ENCODE measurements around the gene CELSR1.

The CELSR1 gene

GRCh38 chr22:46356496-46357480 is 180.6 kb downstream of the CELSR1 start:
- WGBS (ENCODE audit: extremely low coverage, insufficient coverage, low lambda C conversion rate) = no CpG with 5 or more reads among the region's 23 CpGs
- Histone ChIP-seq H4K8ac (ENCODE audit: low read depth, low read length) (no peak overlapping the region), H4K5ac (ENCODE audit: low read length) (no peak overlapping the region), H3K18ac (ENCODE audit: low read length) (no peak overlapping the region), H3K56ac (ENCODE audit: low read length) (no peak overlapping the region), H3K9ac (ENCODE audit: low read length) (no peak overlapping the region), H3K4me3 (ENCODE audit: low read length) (no peak overlapping the region), H2BK15ac (replicated peaks; ENCODE audit: low read depth) (no peak overlapping the region), H3K79me2 (ENCODE audit: control insufficient read depth, insufficient read depth, low read length) (no peaks in the 10 kb centered on the region), H3K4me1 (ENCODE audit: control insufficient read depth, low read depth, low read length) (no peaks in the 10 kb centered on the region), H3K27ac (ENCODE audit: low read depth, low read length) (no peak overlapping the region), H3K27me3 (ENCODE audit: insufficient read depth, low read length, poor library complexity) (no peaks in the 10 kb centered on the region), H2BK5ac (ENCODE audit: low read length) (no peak overlapping the region), H3K79me1 (ENCODE audit: low read length) (peaks cover 2% of the 10 kb centered on the region), H2AK5ac (ENCODE audit: low read length) (no peak overlapping the region), H3K4ac (ENCODE audit: low read depth, low read length) (no peak overlapping the region), H3K36me3 (ENCODE audit: control insufficient read depth, insufficient read depth, low read length) (peaks cover 25% of the 10 kb centered on the region), H2BK120ac (ENCODE audit: low read depth, low read length) (no peak overlapping the region), H3K4me2 (ENCODE audit: low read length) (no peak overlapping the region), H3K23ac (ENCODE audit: low read length) (no peak overlapping the region)
- no peak for DNase-seq

- Histone ChIP-seq H2BK5ac (ENCODE audit: low read length) (no peak overlapping the region), H3K4me1 (ENCODE audit: control insufficient read depth, low read depth, low read length) (no peaks in the 10 kb centered on the region), H3K4me2 (ENCODE audit: low read length) (no peak overlapping the region), H3K79me1 (ENCODE audit: low read length) (peaks cover 2% of the 10 kb centered on the region), H3K36me3 (ENCODE audit: control insufficient read depth, insufficient read depth, low read length) (peaks cover 31% of the 10 kb centered on the region), H3K9ac (ENCODE audit: low read length) (no peak overlapping the region), H3K56ac (ENCODE audit: low read length) (no peak overlapping the region), H2AK5ac (ENCODE audit: low read length) (no peak overlapping the region), H2BK15ac (replicated peaks; ENCODE audit: low read depth) (no peak overlapping the region), H3K27me3 (ENCODE audit: insufficient read depth, low read length, poor library complexity) (no peaks in the 10 kb centered on the region), H3K18ac (ENCODE audit: low read length) (no peak overlapping the region), H3K79me2 (ENCODE audit: control insufficient read depth, insufficient read depth, low read length) (no peaks in the 10 kb centered on the region), H2BK120ac (ENCODE audit: low read depth, low read length) (no peak overlapping the region), H3K4me3 (ENCODE audit: low read length) (no peak overlapping the region), H4K8ac (ENCODE audit: low read depth, low read length) (no peak overlapping the region), H3K27ac (ENCODE audit: low read depth, low read length) (no peak overlapping the region), H3K4ac (ENCODE audit: low read depth, low read length) (no peak overlapping the region), H4K5ac (ENCODE audit: low read length) (no peak overlapping the region), H3K23ac (ENCODE audit: low read length) (no peak overlapping the region)
- no CpG with 5 or more reads among the region's 12 CpGs for WGBS (ENCODE audit: extremely low coverage, insufficient coverage, low lambda C conversion rate)
- DNase-seq = no peak
These were observed 181.4 kb downstream of the CELSR1 start for GRCh38 chr22:46355996-46356471.

GRCh38 chr22:46355369-46355995 is 181.9 kb downstream of the CELSR1 start:
- H3K4me2 ChIP-seq (ENCODE audit: low read length) = no peak overlapping the region
- H2AK5ac ChIP-seq (ENCODE audit: low read length) = no peak overlapping the region
- no peak overlapping the region for H3K56ac ChIP-seq (ENCODE audit: low read length)
- H3K79me2 ChIP-seq (ENCODE audit: control insufficient read depth, insufficient read depth, low read length) = no peaks in the 10 kb centered on the region
- no peaks in the 10 kb centered on the region for H3K27me3 ChIP-seq (ENCODE audit: insufficient read depth, low read length, poor library complexity)
- no peak overlapping the region for H4K8ac ChIP-seq (ENCODE audit: low read depth, low read length)
- H3K4ac ChIP-seq (ENCODE audit: low read depth, low read length) = no peak overlapping the region
- no peak overlapping the region for H3K23ac ChIP-seq (ENCODE audit: low read length)
- H2BK5ac ChIP-seq (ENCODE audit: low read length) = no peak overlapping the region
- WGBS (ENCODE audit: extremely low coverage, insufficient coverage, low lambda C conversion rate) = no CpG with 5 or more reads among the region's 22 CpGs
- no peak overlapping the region for H3K18ac ChIP-seq (ENCODE audit: low read length)
- peak; percentile 76 for DNase-seq
- H3K4me3 ChIP-seq (ENCODE audit: low read length) = no peak overlapping the region
- peaks cover 2% of the 10 kb centered on the region for H3K79me1 ChIP-seq (ENCODE audit: low read length)
- H4K5ac ChIP-seq (ENCODE audit: low read length) = no peak overlapping the region
- no peak overlapping the region for H3K9ac ChIP-seq (ENCODE audit: low read length)
- no peaks in the 10 kb centered on the region for H3K4me1 ChIP-seq (ENCODE audit: control insufficient read depth, low read depth, low read length)
- H3K27ac ChIP-seq (ENCODE audit: low read depth, low read length) = no peak overlapping the region
- no peak overlapping the region for H2BK120ac ChIP-seq (ENCODE audit: low read depth, low read length)
- peaks cover 34% of the 10 kb centered on the region for H3K36me3 ChIP-seq (ENCODE audit: control insufficient read depth, insufficient read depth, low read length)
- H2BK15ac ChIP-seq (replicated peaks; ENCODE audit: low read depth) = no peak overlapping the region

GRCh38 chr22:46354993-46355305 is 182.5 kb downstream of the CELSR1 start:
- no peak for DNase-seq
- Histone ChIP-seq H3K9ac (ENCODE audit: low read length) (no peak overlapping the region), H3K18ac (ENCODE audit: low read length) (no peak overlapping the region), H2BK5ac (ENCODE audit: low read length) (no peak overlapping the region), H2AK5ac (ENCODE audit: low read length) (no peak overlapping the region), H3K36me3 (ENCODE audit: control insufficient read depth, insufficient read depth, low read length) (peaks cover 34% of the 10 kb centered on the region), H4K5ac (ENCODE audit: low read length) (no peak overlapping the region), H2BK120ac (ENCODE audit: low read depth, low read length) (no peak overlapping the region), H3K79me1 (ENCODE audit: low read length) (peaks cover 2% of the 10 kb centered on the region), H3K4ac (ENCODE audit: low read depth, low read length) (no peak overlapping the region), H3K79me2 (ENCODE audit: control insufficient read depth, insufficient read depth, low read length) (no peaks in the 10 kb centered on the region), H3K4me2 (ENCODE audit: low read length) (no peak overlapping the region), H3K56ac (ENCODE audit: low read length) (no peak overlapping the region), H3K4me3 (ENCODE audit: low read length) (no peak overlapping the region), H3K27me3 (ENCODE audit: insufficient read depth, low read length, poor library complexity) (no peaks in the 10 kb centered on the region), H3K4me1 (ENCODE audit: control insufficient read depth, low read depth, low read length) (no peaks in the 10 kb centered on the region), H3K23ac (ENCODE audit: low read length) (no peak overlapping the region), H3K27ac (ENCODE audit: low read depth, low read length) (no peak overlapping the region), H2BK15ac (replicated peaks; ENCODE audit: low read depth) (no peak overlapping the region), H4K8ac (ENCODE audit: low read depth, low read length) (no peak overlapping the region)
- WGBS (ENCODE audit: extremely low coverage, insufficient coverage, low lambda C conversion rate) = no CpG with 5 or more reads among the region's 7 CpGs

- H3K79me1 ChIP-seq (ENCODE audit: low read length) = peaks cover 3% of the 10 kb centered on the region
- H2BK120ac ChIP-seq (ENCODE audit: low read depth, low read length) = no peak overlapping the region
- no peak for DNase-seq
- H3K27ac ChIP-seq (ENCODE audit: low read depth, low read length) = no peak overlapping the region
- no peak overlapping the region for H4K8ac ChIP-seq (ENCODE audit: low read depth, low read length)
- H2BK15ac ChIP-seq (replicated peaks; ENCODE audit: low read depth) = no peak overlapping the region
- H3K4me2 ChIP-seq (ENCODE audit: low read length) = no peak overlapping the region
- no peak overlapping the region for H3K56ac ChIP-seq (ENCODE audit: low read length)
- no peak overlapping the region for H4K5ac ChIP-seq (ENCODE audit: low read length)
- H3K4me1 ChIP-seq (ENCODE audit: control insufficient read depth, low read depth, low read length) = no peaks in the 10 kb centered on the region
- peaks cover 36% of the 10 kb centered on the region for H3K36me3 ChIP-seq (ENCODE audit: control insufficient read depth, insufficient read depth, low read length)
- H3K79me2 ChIP-seq (ENCODE audit: control insufficient read depth, insufficient read depth, low read length) = no peaks in the 10 kb centered on the region
- WGBS (ENCODE audit: extremely low coverage, insufficient coverage, low lambda C conversion rate) = no CpG with 5 or more reads among the region's 21 CpGs
- no peak overlapping the region for H3K18ac ChIP-seq (ENCODE audit: low read length)
- H3K9ac ChIP-seq (ENCODE audit: low read length) = no peak overlapping the region
- H2BK5ac ChIP-seq (ENCODE audit: low read length) = no peak overlapping the region
- H3K4me3 ChIP-seq (ENCODE audit: low read length) = no peak overlapping the region
- H3K4ac ChIP-seq (ENCODE audit: low read depth, low read length) = no peak overlapping the region
- no peak overlapping the region for H2AK5ac ChIP-seq (ENCODE audit: low read length)
- H3K27me3 ChIP-seq (ENCODE audit: insufficient read depth, low read length, poor library complexity) = no peaks in the 10 kb centered on the region
- H3K23ac ChIP-seq (ENCODE audit: low read length) = no peak overlapping the region
These were observed 183.0 kb downstream of the CELSR1 start for GRCh38 chr22:46354176-46354992.

Data from mesendoderm (in vitro differentiated cells).